Fibroblast of peridontal ligament (primary cell): ENCODE results near the gene STAM.
"Not testable (repeated sequence)": the region's sequence is repeated elsewhere in the genome, so short reads cannot be mapped to it uniquely, and the experiment has no call there.

Experiments used
- DNase-seq: peaks from one replicate; pipeline ENCODE4 v3.0.0-alpha.2; 2010; ENCODE audit errors: extremely low read depth

STAM gene

GRCh38 chr10:17675638-17676037 lies 31.7 kb downstream of the STAM start:
- DNase-seq: no peak

GRCh38 chr10:17676919-17677318 lies 33.0 kb downstream of the STAM start:
- DNase-seq: no peak

- no peak for DNase-seq
These were observed 38.4 kb downstream of the STAM start for GRCh38 chr10:17682236-17682946.

GRCh38 chr10:17683541-17683940 lies 39.6 kb downstream of the STAM start:
- peak; percentile 31 for DNase-seq

GRCh38 chr10:17684537-17684936 lies 40.6 kb downstream of the STAM start:
- no peak for DNase-seq

- no peak for DNase-seq
These were observed 41.4 kb downstream of the STAM start for GRCh38 chr10:17685233-17685840.

- no peak for DNase-seq
These were observed 43.3 kb downstream of the STAM start for GRCh38 chr10:17687117-17687831.

- DNase-seq: no peak
These were observed 45.2 kb downstream of the STAM start for GRCh38 chr10:17689137-17689536.

GRCh38 chr10:17693009-17693408 lies 49.1 kb downstream of the STAM start:
- DNase-seq: no peak

- no peak for DNase-seq
These were observed 54.7 kb downstream of the STAM start for GRCh38 chr10:17698696-17699095.

GRCh38 chr10:17701301-17701700 lies 57.4 kb downstream of the STAM start:
- no peak for DNase-seq

GRCh38 chr10:17703706-17704105 lies 59.8 kb downstream of the STAM start:
- no peak for DNase-seq

- no peak for DNase-seq
These were observed 64.9 kb downstream of the STAM start for GRCh38 chr10:17708821-17709220.

GRCh38 chr10:17709492-17709891 lies 65.5 kb downstream of the STAM start:
- DNase-seq: no peak

- no peak for DNase-seq
These were observed 66.2 kb downstream of the STAM start for GRCh38 chr10:17710181-17710580.

- no peak for DNase-seq
These were observed 68.1 kb downstream of the STAM start for GRCh38 chr10:17712053-17712452.

GRCh38 chr10:17712717-17713471 lies 68.9 kb downstream of the STAM start:
- no peak for DNase-seq

- no peak for DNase-seq
These were observed 69.8 kb downstream of the STAM start for GRCh38 chr10:17713758-17714157.

GRCh38 chr10:17716161-17716560 lies 72.2 kb downstream of the STAM start:
- no peak for DNase-seq

- DNase-seq: not testable (repeated sequence)
These were observed 78.5 kb downstream of the STAM start for GRCh38 chr10:17722317-17723014.

GRCh38 chr10:17725703-17726102 lies 81.8 kb downstream of the STAM start:
- no peak for DNase-seq

GRCh38 chr10:17729630-17730029 lies 85.7 kb downstream of the STAM start:
- no peak for DNase-seq
